ENCODE data around the gene C3AR1.

GRCh38 chr12:8028267-8028666 is 37.9 kb downstream of the C3AR1 start:
- TF ChIP-seq POLR2A (IDR thresholded peaks at IDR 0.05) = no peak
- no peak for TF ChIP-seq CTCF (IDR thresholded peaks at IDR 0.05)
